GM19397 (cell line): ENCODE measurements around the gene ZHX3.

Experiments
- ATAC-seq: cut with Tn5 transposase; IDR thresholded peaks from one replicate; pipeline ENCODE4 v1.9.1; 2021; ENCODE audit warnings: mild to moderate bottlenecking, moderate library complexity; ENCODE audit not compliant: unreplicated experiment

Gene ZHX3

GRCh38 chr20:41159547-41159946 lies 158.0 kb downstream of the ZHX3 start:
- no peak for ATAC-seq

- no peak for ATAC-seq
Observed at GRCh38 chr20:41158082-41158625, 159.4 kb downstream of the ZHX3 start.

GRCh38 chr20:41155261-41155660 lies 162.3 kb downstream of the ZHX3 start:
- no peak for ATAC-seq

- no peak for ATAC-seq
Observed at GRCh38 chr20:41154436-41155176, 162.9 kb downstream of the ZHX3 start.

GRCh38 chr20:41152108-41152757 lies 165.3 kb downstream of the ZHX3 start:
- no peak for ATAC-seq

- ATAC-seq = no peak
Observed at GRCh38 chr20:41151134-41151869, 166.2 kb downstream of the ZHX3 start.

GRCh38 chr20:41150664-41151063 lies 166.9 kb downstream of the ZHX3 start:
- ATAC-seq = no peak

GRCh38 chr20:41148942-41149341 lies 168.6 kb downstream of the ZHX3 start:
- ATAC-seq = no peak

GRCh38 chr20:41147767-41148191 lies 169.8 kb downstream of the ZHX3 start:
- no peak for ATAC-seq

- no peak for ATAC-seq
Observed at GRCh38 chr20:41145821-41146620, 171.5 kb downstream of the ZHX3 start.

GRCh38 chr20:41145317-41145716 lies 172.2 kb downstream of the ZHX3 start:
- no peak for ATAC-seq

GRCh38 chr20:41143354-41143753 lies 174.2 kb downstream of the ZHX3 start:
- no peak for ATAC-seq

- ATAC-seq = no peak
Observed at GRCh38 chr20:41142919-41143318, 174.6 kb downstream of the ZHX3 start.

GRCh38 chr20:41142245-41142644 lies 175.3 kb downstream of the ZHX3 start:
- ATAC-seq = no peak

- ATAC-seq = no peak
Observed at GRCh38 chr20:41141153-41141815, 176.2 kb downstream of the ZHX3 start.

GRCh38 chr20:41140226-41141133 lies 177.1 kb downstream of the ZHX3 start:
- no peak for ATAC-seq

- ATAC-seq = no peak
Observed at GRCh38 chr20:41139227-41140093, 178.1 kb downstream of the ZHX3 start.
